Endothelial cell of umbilical vein (primary cell): ENCODE data around the gene POC5. TPM values are rescaled to one million over a fixed set of nuclear protein-coding genes. Genes with fewer than 3 reads are reported as not detected.

Experiments used
- BruUV-seq: library from RNA; stranded (reverse); fragments of 400-500 nt; replicated peaks from 2 replicates; lab custom pipeline; 2021; lab: Mats Ljungman, UMichigan
- CTCF ChIA-PET: fragments of 300-600, 350-600 bp; sonication (Branson Sonifier 250); formaldehyde crosslinking; loops from one replicate; lab custom pipeline; 2021; ENCODE audit warnings: antibody characterized with exemption, inconsistent platforms; lab: Charles Lee
- POLR2A ChIA-PET: fragments of 300-600, 350-600 bp; sonication (Branson Sonifier 250); formaldehyde crosslinking; loops from one replicate; lab custom pipeline; 2021; ENCODE audit warnings: antibody characterized with exemption, inconsistent platforms; lab: Charles Lee
- DNase-seq: peaks from one replicate; pipeline ENCODE4 v3.0.0-alpha.2; 2011; ENCODE audit warnings: low read depth, low spot score
- FAIRE-seq: peaks from 2 replicates; lab custom pipeline; 2011; peaks lifted over from hg19 to GRCh38; lab: Jason Lieb, UNC
- H2AFZ ChIP-seq: 2 replicates; pipeline ENCODE4 v1.6.0; 2012; ENCODE audit warnings: low read depth, low read length, control low read depth, inconsistent platforms
- H3K27ac ChIP-seq: 2 replicates; pipeline ENCODE4 v1.5.1; 2011; ENCODE audit warnings: low read depth, mild to moderate bottlenecking, control low read depth, low read length, moderate library complexity; ENCODE audit not compliant: insufficient read depth
- H3K27me3 ChIP-seq, 2 experiments: 2 replicates each; pipeline versions ENCODE4 v1.6.0 to v1.6.1; 2011; ENCODE audit warnings: low read length in 2 of 2, mixed read lengths in 1 of 2; ENCODE audit not compliant: control insufficient read depth in 2 of 2, insufficient read depth in 2 of 2
- H3K36me3 ChIP-seq, 2 experiments: 2 replicates in 1 of 2; 3 replicates in 1 of 2; pipeline ENCODE4 v1.5.1; 2011; ENCODE audit warnings: low read length in 2 of 2, mild to moderate bottlenecking in 1 of 2, moderate library complexity in 1 of 2; ENCODE audit not compliant: control insufficient read depth in 2 of 2, insufficient read depth in 2 of 2; ENCODE audit errors: extremely low read depth in 1 of 2
- H3K4me1 ChIP-seq: 3 replicates; pipeline ENCODE4 v1.5.1; 2011; ENCODE audit warnings: mild to moderate bottlenecking, low read length; ENCODE audit not compliant: control insufficient read depth, insufficient read depth; ENCODE audit errors: extremely low read depth
- H3K4me2 ChIP-seq: 2 replicates; pipeline ENCODE4 v1.6.1; 2011; ENCODE audit warnings: low read length, control low read depth, mixed read lengths; ENCODE audit not compliant: insufficient read depth
- H3K4me3 ChIP-seq, 3 experiments: fragments of 200-600 bp in 1 of 3; sonication (generic), shearing (Covaris generic) in 1 of 3; replicated peaks in 1 of 3; 2 replicates each; pipeline ENCODE4 v1.5.1; 2011 to 2016; ENCODE audit warnings: control low read depth in 3 of 3, low read length in 3 of 3, mild to moderate bottlenecking in 2 of 3, inconsistent platforms in 1 of 3, low read depth in 1 of 3, moderate library complexity in 1 of 3; ENCODE audit not compliant: insufficient read depth in 1 of 3
- H3K79me2 ChIP-seq: 2 replicates; pipeline ENCODE4 v1.6.0; 2012; ENCODE audit warnings: low read length, inconsistent platforms; ENCODE audit not compliant: control insufficient read depth, insufficient read depth
- H3K9ac ChIP-seq: replicated peaks from 2 replicates; pipeline ENCODE3; 2011; ENCODE audit warnings: low read length, control low read depth; ENCODE audit not compliant: insufficient read depth; ENCODE audit errors: extremely low read depth
- H3K9me1 ChIP-seq: replicated peaks from 3 replicates; pipeline ENCODE4 v1.6.0; 2011; ENCODE audit warnings: mild to moderate bottlenecking, low read length; ENCODE audit not compliant: control insufficient read depth, insufficient read depth; ENCODE audit errors: extremely low read depth
- H3K9me3 ChIP-seq: replicated peaks from 2 replicates; pipeline ENCODE4 v1.5.1; 2012; ENCODE audit warnings: low read length, inconsistent platforms; ENCODE audit not compliant: control insufficient read depth, insufficient read depth
- H4K20me1 ChIP-seq: replicated peaks from 2 replicates; pipeline ENCODE3; 2011; ENCODE audit warnings: mild to moderate bottlenecking, low read length; ENCODE audit not compliant: control insufficient read depth, insufficient read depth; ENCODE audit errors: extremely low read depth
- EZH2 ChIP-seq: IDR thresholded peaks from 2 replicates; pipeline ENCODE4 v1.6.1; 2012; ENCODE audit warnings: borderline replicate concordance, low read depth, mild to moderate bottlenecking, moderate library complexity, low read length, inconsistent platforms; ENCODE audit not compliant: severe bottlenecking
- FOS ChIP-seq: IDR thresholded peaks from 2 replicates; pipeline ENCODE4 v1.6.1; 2011; ENCODE audit warnings: mild to moderate bottlenecking, low read length, moderate library complexity, borderline replicate concordance; ENCODE audit not compliant: insufficient read depth
- JUN ChIP-seq: IDR thresholded peaks from 2 replicates; pipeline ENCODE4 v1.6.1; 2011; ENCODE audit warnings: borderline replicate concordance, low read depth; ENCODE audit not compliant: insufficient read length, insufficient read depth
- MYC ChIP-seq: IDR thresholded peaks from one replicate; pipeline ENCODE4 v1.6.1; 2011; ENCODE audit warnings: mild to moderate bottlenecking, low read depth, low read length
- POLR2A ChIP-seq: IDR thresholded peaks from 2 replicates; pipeline ENCODE4 v1.6.1; 2012; ENCODE audit warnings: low read depth, mild to moderate bottlenecking, control low read depth, low read length
- dilution Hi-C: fragments of 300-500 bp; cut with MboI; formaldehyde crosslinking; loops from one replicate; pipeline ENCODE4 v1.15.0; 2019; ENCODE audit warnings: low sequenced_read_pairs; ENCODE audit not compliant: extremely low pct_ligation_motif_present
- intact Hi-C: fragments of 100-400 bp; cut with micrococcal nuclease; formaldehyde crosslinking; loops from one replicate; pipeline ENCODE4 v1.10.0; 2022
- polyA plus RNA-seq, 4 experiments: library from polyadenylated mRNA; depleted of rRNA in 3 of 4; stranded (reverse) in 3 of 4; unstranded in 1 of 4; fragments of >200 nt; gene quantifications; 2 replicates each; pipeline versions ENCODE4 v1.2.1 to v1.2.3, GENCODE V29; 2011 to 2012; ENCODE audit warnings: missing spikeins in 1 of 4
- total RNA-seq: library from RNA; stranded (reverse); gene quantifications from 2 replicates; pipeline ENCODE4 v1.2.3, GENCODE V29; 2021
- TF ChIP-seq, protein P1 (sequence below), 2 donors: IDR thresholded peaks; 1 replicate in 1 of 2; 2 replicates in 1 of 2; pipeline ENCODE4 v1.5.1; 2011; ENCODE audit warnings: low read length in 2 of 2, mild to moderate bottlenecking in 2 of 2, moderate library complexity in 2 of 2, control low read depth in 1 of 2, inconsistent platforms in 1 of 2, low read depth in 1 of 2; ENCODE audit not compliant: insufficient read depth in 1 of 2; ENCODE audit errors: extremely low read depth in 1 of 2
- TF ChIP-seq, protein P2 (sequence below): IDR thresholded peaks from 2 replicates; pipeline ENCODE4 v1.6.1; 2011; ENCODE audit not compliant: insufficient read depth, insufficient read length

Gene POC5
- total and polyA plus RNA-seq, 2 donors (not counting 3 experiments of a cell fraction or from before 2014, with no cell fraction given): 8.3 to 15.9 TPM

DNA sequence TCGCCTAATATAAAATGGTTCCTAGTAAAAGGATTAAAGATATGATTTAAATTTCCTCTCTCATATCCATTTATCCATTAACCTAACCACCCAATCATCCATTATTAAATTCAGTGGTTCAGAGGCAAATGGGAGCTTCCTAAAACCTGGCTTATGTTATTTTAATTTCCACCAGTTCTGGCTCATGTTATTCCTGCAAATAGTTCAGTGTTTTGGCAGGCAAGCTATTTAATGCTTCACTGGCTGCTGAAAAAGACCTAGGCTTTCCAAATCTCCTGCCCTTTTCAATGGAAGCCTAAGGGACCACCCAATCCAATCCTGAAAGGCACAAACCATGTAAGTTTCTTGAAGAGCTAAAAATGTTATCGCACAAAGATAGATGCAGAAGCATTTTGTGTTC, 52.3 kb downstream of the POC5 start:
- no peak overlapping the region for H3K4me3 ChIP-seq
- TF ChIP-seq, protein P1, sequence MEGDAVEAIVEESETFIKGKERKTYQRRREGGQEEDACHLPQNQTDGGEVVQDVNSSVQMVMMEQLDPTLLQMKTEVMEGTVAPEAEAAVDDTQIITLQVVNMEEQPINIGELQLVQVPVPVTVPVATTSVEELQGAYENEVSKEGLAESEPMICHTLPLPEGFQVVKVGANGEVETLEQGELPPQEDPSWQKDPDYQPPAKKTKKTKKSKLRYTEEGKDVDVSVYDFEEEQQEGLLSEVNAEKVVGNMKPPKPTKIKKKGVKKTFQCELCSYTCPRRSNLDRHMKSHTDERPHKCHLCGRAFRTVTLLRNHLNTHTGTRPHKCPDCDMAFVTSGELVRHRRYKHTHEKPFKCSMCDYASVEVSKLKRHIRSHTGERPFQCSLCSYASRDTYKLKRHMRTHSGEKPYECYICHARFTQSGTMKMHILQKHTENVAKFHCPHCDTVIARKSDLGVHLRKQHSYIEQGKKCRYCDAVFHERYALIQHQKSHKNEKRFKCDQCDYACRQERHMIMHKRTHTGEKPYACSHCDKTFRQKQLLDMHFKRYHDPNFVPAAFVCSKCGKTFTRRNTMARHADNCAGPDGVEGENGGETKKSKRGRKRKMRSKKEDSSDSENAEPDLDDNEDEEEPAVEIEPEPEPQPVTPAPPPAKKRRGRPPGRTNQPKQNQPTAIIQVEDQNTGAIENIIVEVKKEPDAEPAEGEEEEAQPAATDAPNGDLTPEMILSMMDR (IDR thresholded peaks at IDR 0.05; ENCODE audit: extremely low read depth in 1 of 2, insufficient read depth in 1 of 2, low read depth in 1 of 2, low read length in 2 of 2): no peak
- no peak for TF ChIP-seq JUN
- TF ChIP-seq, protein P2, sequence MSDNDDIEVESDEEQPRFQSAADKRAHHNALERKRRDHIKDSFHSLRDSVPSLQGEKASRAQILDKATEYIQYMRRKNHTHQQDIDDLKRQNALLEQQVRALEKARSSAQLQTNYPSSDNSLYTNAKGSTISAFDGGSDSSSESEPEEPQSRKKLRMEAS: no peak
- TF ChIP-seq POLR2A: no peak
- no peak for TF ChIP-seq MYC
- TF ChIP-seq FOS: no peak
- no peak for TF ChIP-seq EZH2
- H3K4me2 ChIP-seq: no peak overlapping the region
- H3K9me3 ChIP-seq: no peaks in the 10 kb centered on the region
- H3K36me3 ChIP-seq: no peaks in the 10 kb centered on the region
- no peaks in the 10 kb centered on the region for H3K9me1 ChIP-seq
- ChIA-PET POLR2A (no interaction called here), CTCF (interaction anchor here (0.6 to 2.6 kb wide), 5 partner anchors 8 to 236 kb away, joined by 3 to 14 read pairs (median 5); no protein-coding TSS in a partner anchor)
- peaks cover 18% of the 10 kb centered on the region for H3K4me1 ChIP-seq
- H3K27me3 ChIP-seq: no peaks in the 10 kb centered on the region
- no peaks in the 10 kb centered on the region for H4K20me1 ChIP-seq
- H2AFZ ChIP-seq: no peak overlapping the region
- intact Hi-C loops: loop anchor here (5.0 kb wide), 1 partner anchor 613 kb away; the partner anchor contains the start of gene GCNT4
- FAIRE-seq (no peak), DNase-seq (no peak)
- no TSS peak for BruUV-seq
- H3K27ac ChIP-seq: no peak overlapping the region
- H3K9ac ChIP-seq: no peak overlapping the region
- dilution Hi-C loops: no loop called here
- H3K79me2 ChIP-seq: no peaks in the 10 kb centered on the region
